GM21526 (cell line): ENCODE results near the gene NRF1.

Source experiments
- ATAC-seq: cut with Tn5 transposase; IDR thresholded peaks from one replicate; pipeline ENCODE4 v1.9.1; 2021; ENCODE audit warnings: moderate library complexity; ENCODE audit not compliant: unreplicated experiment, low FRiP score

Gene NRF1

GRCh38 chr7:129767120-129768015 is 155.8 kb downstream of the NRF1 start:
- no peak for ATAC-seq

- ATAC-seq, result no peak
Measured at GRCh38 chr7:129768614-129769399, 157.3 kb downstream of the NRF1 start.

GRCh38 chr7:129769400-129769774 is 157.9 kb downstream of the NRF1 start:
- ATAC-seq, result no peak

- ATAC-seq, result no peak
Measured at GRCh38 chr7:129769866-129770808, 158.6 kb downstream of the NRF1 start.

- no peak for ATAC-seq
Measured at GRCh38 chr7:129771201-129771927, 159.8 kb downstream of the NRF1 start.

GRCh38 chr7:129771928-129772479 is 160.5 kb downstream of the NRF1 start:
- ATAC-seq, result no peak

GRCh38 chr7:129772646-129773280 is 161.2 kb downstream of the NRF1 start:
- ATAC-seq, result no peak

- ATAC-seq, result no peak
Measured at GRCh38 chr7:129773328-129773731, 161.8 kb downstream of the NRF1 start.

GRCh38 chr7:129773871-129774270 is 162.4 kb downstream of the NRF1 start:
- no peak for ATAC-seq

- ATAC-seq, result no peak
Measured at GRCh38 chr7:129774359-129774758, 162.8 kb downstream of the NRF1 start.

- ATAC-seq, result no peak
Measured at GRCh38 chr7:129774871-129775694, 163.6 kb downstream of the NRF1 start.

- no peak for ATAC-seq
Measured at GRCh38 chr7:129775695-129776361, 164.3 kb downstream of the NRF1 start.

GRCh38 chr7:129776362-129776722 is 164.8 kb downstream of the NRF1 start:
- ATAC-seq, result no peak

GRCh38 chr7:129777195-129777844 is 165.8 kb downstream of the NRF1 start:
- ATAC-seq, result no peak

- ATAC-seq, result no peak
Measured at GRCh38 chr7:129777993-129778769, 166.7 kb downstream of the NRF1 start.

GRCh38 chr7:129778770-129779601 is 167.5 kb downstream of the NRF1 start:
- ATAC-seq, result no peak
